GM23248 (cell line): Measurements from ENCODE around the gene SH3D19.

ENCODE experiments used
- EZH2 ChIP-seq: fragments of 200-600 bp; sonication (generic); IDR thresholded peaks from 2 replicates; pipeline ENCODE4 v1.6.1; 2018; ENCODE audit warnings: antibody characterized with exemption, mild to moderate bottlenecking; ENCODE audit not compliant: insufficient read depth, poor library complexity, severe bottlenecking
- EZH2phosphoT487 ChIP-seq: fragments of 200-600 bp; sonication (generic); IDR thresholded peaks from 2 replicates; pipeline ENCODE4 v1.6.1; 2018; ENCODE audit warnings: antibody characterized with exemption, moderate library complexity, mild to moderate bottlenecking, low read depth; ENCODE audit not compliant: insufficient read depth

DNA sequence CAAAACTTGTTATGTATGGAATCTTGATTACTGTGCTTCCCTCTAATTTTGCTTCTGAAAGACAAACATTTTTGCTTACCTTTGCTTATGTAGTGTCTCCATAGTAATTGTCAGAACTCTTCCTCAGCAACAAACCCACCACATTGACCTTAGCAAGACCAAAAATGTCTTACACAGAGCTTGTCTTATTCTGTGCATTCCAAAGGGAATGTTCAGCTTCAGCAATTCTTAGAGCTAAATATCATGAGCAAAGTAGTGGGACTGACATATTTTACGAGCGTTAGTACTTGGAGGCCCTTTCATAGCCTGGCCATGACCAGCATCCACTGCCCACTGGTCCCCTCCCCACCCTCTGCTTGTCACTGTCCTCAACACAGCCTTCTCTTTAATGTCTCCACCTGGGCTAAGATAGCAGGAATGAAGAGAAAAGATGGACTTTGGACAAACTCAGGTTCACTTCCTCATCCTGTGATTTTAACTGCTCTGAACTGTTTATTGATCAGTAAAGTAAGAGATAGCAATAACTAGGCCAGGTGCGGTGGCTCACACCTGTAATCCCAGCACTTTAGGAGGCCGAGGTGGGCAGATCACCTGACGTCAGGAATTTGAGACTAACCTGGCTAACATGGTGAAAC lies 15.5 kb upstream of the SH3D19 start:
- TF ChIP-seq EZH2 (no peak), EZH2phosphoT487 (no peak)
